MM.1S (cell line): Measurements from ENCODE around the gene SLC16A9.

Experiments
- DNase-seq: peaks from one replicate; pipeline ENCODE4 v3.0.0-alpha.2; 2015
- H2AFZ ChIP-seq: fragments of 300-600 bp; sonication (generic); 2 replicates; pipeline ENCODE4 v1.6.0; 2016; ENCODE audit warnings: antibody characterized with exemption, low read length
- H3F3A ChIP-seq: fragments of 300-600 bp; sonication (generic); 2 replicates; pipeline ENCODE4 v1.6.1; 2016; ENCODE audit warnings: mild to moderate bottlenecking, antibody characterized with exemption, low read length, moderate library complexity, mixed read lengths; ENCODE audit not compliant: insufficient read depth
- H3K27ac ChIP-seq: fragments of 300-600 bp; sonication (generic); 2 replicates; pipeline ENCODE4 v1.5.1; 2016; ENCODE audit warnings: mild to moderate bottlenecking, low read length
- H3K27me3 ChIP-seq: fragments of 300-600 bp; sonication (generic); replicated peaks from 2 replicates; pipeline ENCODE4 v1.6.0; 2016; ENCODE audit warnings: low read length; ENCODE audit not compliant: insufficient read depth
- H3K36me3 ChIP-seq: fragments of 300-600 bp; sonication (generic); replicated peaks from 2 replicates; pipeline ENCODE4 v1.6.1; 2016; ENCODE audit warnings: mild to moderate bottlenecking, low read length, mixed read lengths; ENCODE audit not compliant: insufficient read depth
- H3K4me1 ChIP-seq: fragments of 300-600 bp; sonication (generic); 2 replicates; pipeline ENCODE4 v1.6.1; 2016; ENCODE audit warnings: low read length, mixed read lengths
- H3K4me2 ChIP-seq: fragments of 300-600 bp; sonication (generic); 2 replicates; pipeline ENCODE4 v1.6.0; 2016; ENCODE audit warnings: low read depth, low read length
- H3K4me3 ChIP-seq: fragments of 300-600 bp; sonication (generic); 2 replicates; pipeline ENCODE4 v1.5.1; 2016; ENCODE audit warnings: low read length, mixed read lengths
- H3K79me2 ChIP-seq: fragments of 300-600 bp; sonication (generic); 2 replicates; pipeline ENCODE4 v1.6.1; 2016; ENCODE audit warnings: mixed run types, low read length, mixed read lengths
- H3K9ac ChIP-seq: fragments of 300-600 bp; sonication (generic); 2 replicates; pipeline ENCODE4 v1.6.1; 2016; ENCODE audit warnings: low read length, mixed read lengths
- H3K9me2 ChIP-seq: fragments of 300-600 bp; sonication (generic); replicated peaks from 2 replicates; pipeline ENCODE4 v1.6.1; 2016; ENCODE audit warnings: mild to moderate bottlenecking, low read length, mixed read lengths; ENCODE audit not compliant: insufficient read depth
- H3K9me3 ChIP-seq: fragments of 300-600 bp; sonication (generic); replicated peaks from 2 replicates; pipeline ENCODE4 v1.6.1; 2016; ENCODE audit warnings: mild to moderate bottlenecking, low read length, mixed read lengths; ENCODE audit not compliant: insufficient read depth
- H4K20me1 ChIP-seq: fragments of 300-600 bp; sonication (generic); 2 replicates; pipeline ENCODE4 v1.6.1; 2016; ENCODE audit warnings: mild to moderate bottlenecking, low read length, moderate library complexity, mixed read lengths; ENCODE audit not compliant: insufficient read depth
- EZH2 ChIP-seq: fragments of 300-600 bp; sonication (generic); optimal IDR thresholded peaks from 2 replicates; pipeline ENCODE3; 2017; ENCODE audit warnings: low read depth, mild to moderate bottlenecking, antibody characterized with exemption, low read length, mixed read lengths
- EZH2phosphoT487 ChIP-seq: fragments of 300-600 bp; sonication (generic); IDR thresholded peaks from 2 replicates; pipeline ENCODE4 v1.6.1; 2018; ENCODE audit warnings: antibody characterized with exemption, low read length
- TF ChIP-seq, protein P1 (sequence below): fragments of 300-600 bp; sonication (generic); IDR thresholded peaks from 2 replicates; pipeline ENCODE4 v1.5.1; 2016; ENCODE audit warnings: antibody characterized with exemption, low read length, mixed read lengths

The SLC16A9 gene

DNA sequence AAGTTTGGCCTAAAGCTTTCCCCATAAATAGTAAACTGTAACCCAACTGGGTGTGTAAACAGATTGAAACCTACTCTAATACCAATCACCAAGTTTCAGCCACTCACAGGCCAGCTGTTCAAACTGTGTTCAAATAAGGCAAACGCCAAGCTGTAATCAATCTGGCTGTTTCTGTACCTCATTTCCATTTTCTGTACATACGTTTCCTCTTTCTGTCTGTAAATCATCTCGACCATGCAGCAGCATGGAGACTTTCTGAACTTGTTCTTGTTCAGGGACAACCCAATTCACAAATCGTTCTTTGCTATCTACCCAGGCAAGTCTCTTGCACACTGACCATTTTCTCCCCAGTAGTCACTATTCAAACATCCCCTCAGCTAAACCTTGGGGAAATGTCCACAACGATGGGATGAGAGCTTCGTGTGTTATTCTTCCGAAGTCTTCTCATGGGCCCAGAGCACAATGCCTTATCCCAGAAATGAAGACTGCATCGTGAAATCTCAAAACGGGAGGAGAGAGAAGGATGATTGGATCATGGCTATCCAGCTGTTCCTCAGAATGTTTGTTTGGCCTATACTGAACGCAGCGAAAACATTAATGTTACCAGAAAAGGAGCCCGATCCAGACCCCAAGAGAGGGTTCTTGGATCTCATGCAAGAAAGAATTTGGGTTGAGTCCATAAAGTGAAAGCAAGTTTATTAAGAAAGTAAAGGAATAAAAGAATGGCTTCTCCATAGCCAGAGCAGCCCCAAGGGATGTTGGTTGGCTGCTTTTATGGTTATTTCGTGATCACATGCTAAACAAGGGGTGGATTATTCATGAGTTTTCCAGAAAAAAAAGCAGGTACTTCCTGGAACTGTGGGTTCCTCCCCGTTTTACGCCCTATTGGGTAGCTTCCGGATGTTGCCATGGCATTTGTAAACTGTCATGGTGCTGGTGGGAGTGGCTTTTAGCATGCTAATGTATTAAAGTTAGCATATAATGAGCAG, 86.2 kb downstream of the SLC16A9 start:
- no peak overlapping the region for H2AFZ ChIP-seq
- no peak overlapping the region for H3K4me2 ChIP-seq
- no peaks in the 10 kb centered on the region for H3K36me3 ChIP-seq
- no peak for DNase-seq
- TF ChIP-seq EZH2: no peak
- no peak for TF ChIP-seq EZH2phosphoT487
- TF ChIP-seq, protein P1, sequence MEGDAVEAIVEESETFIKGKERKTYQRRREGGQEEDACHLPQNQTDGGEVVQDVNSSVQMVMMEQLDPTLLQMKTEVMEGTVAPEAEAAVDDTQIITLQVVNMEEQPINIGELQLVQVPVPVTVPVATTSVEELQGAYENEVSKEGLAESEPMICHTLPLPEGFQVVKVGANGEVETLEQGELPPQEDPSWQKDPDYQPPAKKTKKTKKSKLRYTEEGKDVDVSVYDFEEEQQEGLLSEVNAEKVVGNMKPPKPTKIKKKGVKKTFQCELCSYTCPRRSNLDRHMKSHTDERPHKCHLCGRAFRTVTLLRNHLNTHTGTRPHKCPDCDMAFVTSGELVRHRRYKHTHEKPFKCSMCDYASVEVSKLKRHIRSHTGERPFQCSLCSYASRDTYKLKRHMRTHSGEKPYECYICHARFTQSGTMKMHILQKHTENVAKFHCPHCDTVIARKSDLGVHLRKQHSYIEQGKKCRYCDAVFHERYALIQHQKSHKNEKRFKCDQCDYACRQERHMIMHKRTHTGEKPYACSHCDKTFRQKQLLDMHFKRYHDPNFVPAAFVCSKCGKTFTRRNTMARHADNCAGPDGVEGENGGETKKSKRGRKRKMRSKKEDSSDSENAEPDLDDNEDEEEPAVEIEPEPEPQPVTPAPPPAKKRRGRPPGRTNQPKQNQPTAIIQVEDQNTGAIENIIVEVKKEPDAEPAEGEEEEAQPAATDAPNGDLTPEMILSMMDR: no peak
- no peaks in the 10 kb centered on the region for H3K9me2 ChIP-seq
- H4K20me1 ChIP-seq: no peaks in the 10 kb centered on the region
- no peaks in the 10 kb centered on the region for H3K79me2 ChIP-seq
- no peak overlapping the region for H3K9ac ChIP-seq
- 0 out of 2 replicates have a peak, but pooled peaks cover 5% of the 10 kb centered on the region for H3K4me1 ChIP-seq
- H3K4me3 ChIP-seq: no peak overlapping the region
- H3K9me3 ChIP-seq: no peaks in the 10 kb centered on the region
- no peaks in the 10 kb centered on the region for H3K27me3 ChIP-seq
- no peak overlapping the region for H3K27ac ChIP-seq
- no peaks in the 10 kb centered on the region for H3F3A ChIP-seq

- H2AFZ ChIP-seq: no peak overlapping the region
- peak; percentile 65 for DNase-seq
- H3K27me3 ChIP-seq: no peaks in the 10 kb centered on the region
- H3F3A ChIP-seq: no peaks in the 10 kb centered on the region
- 0 out of 2 replicates have a peak, but pooled peaks cover 5% of the 10 kb centered on the region for H3K4me1 ChIP-seq
- no peak overlapping the region for H3K27ac ChIP-seq
- H3K36me3 ChIP-seq: no peaks in the 10 kb centered on the region
- H4K20me1 ChIP-seq: no peaks in the 10 kb centered on the region
- H3K9me2 ChIP-seq: no peaks in the 10 kb centered on the region
- no peak overlapping the region for H3K9ac ChIP-seq
- no peaks in the 10 kb centered on the region for H3K9me3 ChIP-seq
- H3K4me2 ChIP-seq: no peak overlapping the region
- TF ChIP-seq EZH2: no peak
- TF ChIP-seq, protein P1: peak; percentile 54
- no peaks in the 10 kb centered on the region for H3K79me2 ChIP-seq
- no peak overlapping the region for H3K4me3 ChIP-seq
These were observed 87.1 kb downstream of the SLC16A9 start for GRCh38 chr10:59622320-59623132.

DNA sequence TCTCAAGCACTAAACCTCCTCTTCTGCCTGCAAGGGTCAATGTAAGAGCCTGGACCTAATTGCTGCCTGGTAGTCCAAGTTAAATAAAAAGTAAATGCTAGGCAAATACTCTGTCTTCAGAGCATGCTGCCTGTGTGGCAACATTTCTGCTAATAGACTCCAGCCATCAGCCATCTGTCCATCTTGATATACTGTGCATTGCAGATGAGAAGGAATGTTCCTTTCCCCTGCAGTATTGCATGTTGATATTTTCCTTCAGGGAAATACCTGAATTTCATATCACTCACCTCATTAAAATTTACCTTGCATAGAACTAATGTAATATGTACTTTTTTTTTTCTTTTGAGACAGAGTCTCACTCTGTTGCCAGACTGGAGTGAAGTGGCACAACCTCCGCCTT, 87.9 kb downstream of the SLC16A9 start:
- no peak overlapping the region for H3K27ac ChIP-seq
- no peak overlapping the region for H2AFZ ChIP-seq
- H4K20me1 ChIP-seq: no peaks in the 10 kb centered on the region
- H3K36me3 ChIP-seq: no peaks in the 10 kb centered on the region
- H3K4me1 ChIP-seq: 0 out of 2 replicates have a peak, but pooled peaks cover 5% of the 10 kb centered on the region
- DNase-seq: no peak
- no peaks in the 10 kb centered on the region for H3K79me2 ChIP-seq
- no peak overlapping the region for H3K4me3 ChIP-seq
- H3K9ac ChIP-seq: no peak overlapping the region
- H3F3A ChIP-seq: no peaks in the 10 kb centered on the region
- H3K4me2 ChIP-seq: no peak overlapping the region
- TF ChIP-seq, protein P1: no peak
- no peak for TF ChIP-seq EZH2phosphoT487
- no peak for TF ChIP-seq EZH2
- no peaks in the 10 kb centered on the region for H3K27me3 ChIP-seq
- no peaks in the 10 kb centered on the region for H3K9me2 ChIP-seq
- no peaks in the 10 kb centered on the region for H3K9me3 ChIP-seq
